DND-41 (cell line): ENCODE results near the gene LTA.

ENCODE experiments used
- ATAC-seq: fragments of 200-7000 bp; cut with Tn5 transposase; 3 replicates; pipeline ENCODE4 v1.9.1; 2021; ENCODE audit warnings: low read depth; ENCODE audit not compliant: insufficient read depth
- DNase-seq: peaks from one replicate; pipeline ENCODE4 v3.0.0-alpha.2; 2020
- H2AFZ ChIP-seq: 2 replicates; pipeline ENCODE4 v1.6.0; 2012; ENCODE audit warnings: low read depth, low read length
- H3K27ac ChIP-seq: 2 replicates; pipeline ENCODE4 v1.5.1; 2012; ENCODE audit warnings: low read length, inconsistent platforms
- H3K27me3 ChIP-seq: fragments of 200-600 bp; sonication (generic); 2 replicates; pipeline ENCODE4 v1.6.0; 2012; ENCODE audit warnings: low read length, mild to moderate bottlenecking, inconsistent platforms; ENCODE audit not compliant: insufficient read depth, poor library complexity
- H3K36me3 ChIP-seq: 2 replicates; pipeline ENCODE4 v1.5.1; 2012; ENCODE audit warnings: low read length, inconsistent platforms; ENCODE audit not compliant: insufficient read depth
- H3K4me1 ChIP-seq: 2 replicates; pipeline ENCODE4 v1.5.1; 2012; ENCODE audit warnings: mild to moderate bottlenecking, low read length; ENCODE audit not compliant: insufficient read depth
- H3K4me2 ChIP-seq: 2 replicates; pipeline ENCODE4 v1.6.0; 2012; ENCODE audit warnings: mild to moderate bottlenecking, moderate library complexity, low read length, inconsistent platforms; ENCODE audit not compliant: insufficient read depth
- H3K4me3 ChIP-seq, 2 experiments: fragments of 200-600 bp in 1 of 2; shearing (Covaris generic) in 1 of 2; 2 replicates each; pipeline ENCODE4 v1.5.1; 2012 to 2016; ENCODE audit warnings: inconsistent platforms in 2 of 2, low read length in 2 of 2, mild to moderate bottlenecking in 2 of 2, low read depth in 1 of 2, moderate library complexity in 1 of 2
- H3K79me2 ChIP-seq: 2 replicates; pipeline ENCODE4 v1.6.0; 2012; ENCODE audit warnings: low read length, inconsistent platforms; ENCODE audit not compliant: insufficient read depth
- H3K9ac ChIP-seq: 2 replicates; pipeline ENCODE4 v1.6.0; 2012; ENCODE audit warnings: low read depth, mild to moderate bottlenecking, inconsistent platforms, low read length, moderate library complexity
- H3K9me3 ChIP-seq: 2 replicates; pipeline ENCODE4 v1.5.1; 2012; ENCODE audit warnings: low read length, moderate library complexity, mild to moderate bottlenecking, inconsistent platforms; ENCODE audit not compliant: insufficient read depth, severe bottlenecking
- H4K20me1 ChIP-seq: 2 replicates; pipeline ENCODE4 v1.6.0; 2012; ENCODE audit warnings: low read length; ENCODE audit not compliant: insufficient read depth
- EZH2 ChIP-seq: IDR thresholded peaks from 3 replicates; pipeline ENCODE4 v1.6.1; 2012; ENCODE audit warnings: borderline replicate concordance, low read depth, mild to moderate bottlenecking, moderate library complexity, low read length, inconsistent platforms; ENCODE audit not compliant: severe bottlenecking
- TF ChIP-seq, protein P1 (sequence below): IDR thresholded peaks from 2 replicates; pipeline ENCODE4 v1.5.1; 2012; ENCODE audit warnings: borderline replicate concordance, low read length, moderate library complexity, mild to moderate bottlenecking; ENCODE audit not compliant: poor library complexity, severe bottlenecking; ENCODE audit errors: extremely low read depth

Gene LTA

GRCh38 chr6:31557443-31558317 is 14.4 kb upstream of the LTA start:
- no peak for DNase-seq
- peaks cover 9% of the 10 kb centered on the region for H3K79me2 ChIP-seq
- no peak for ATAC-seq
- no peaks in the 10 kb centered on the region; the same call in 1 of the 2 replicates for H3K4me1 ChIP-seq
- no peak overlapping the region for H2AFZ ChIP-seq
- H3K9me3 ChIP-seq, result no peaks in the 10 kb centered on the region
- no peak overlapping the region for H3K4me3 ChIP-seq
- no peak overlapping the region for H3K4me2 ChIP-seq
- H3K36me3 ChIP-seq, result peaks cover 54% of the 10 kb centered on the region
- H3K27me3 ChIP-seq, result no peaks in the 10 kb centered on the region
- no peak overlapping the region for H3K27ac ChIP-seq
- 0 out of 2 replicates have a peak, but pooled peaks cover 4% of the 10 kb centered on the region for H4K20me1 ChIP-seq
- no peak overlapping the region for H3K9ac ChIP-seq
- TF ChIP-seq EZH2, result no peak
- TF ChIP-seq, protein P1, sequence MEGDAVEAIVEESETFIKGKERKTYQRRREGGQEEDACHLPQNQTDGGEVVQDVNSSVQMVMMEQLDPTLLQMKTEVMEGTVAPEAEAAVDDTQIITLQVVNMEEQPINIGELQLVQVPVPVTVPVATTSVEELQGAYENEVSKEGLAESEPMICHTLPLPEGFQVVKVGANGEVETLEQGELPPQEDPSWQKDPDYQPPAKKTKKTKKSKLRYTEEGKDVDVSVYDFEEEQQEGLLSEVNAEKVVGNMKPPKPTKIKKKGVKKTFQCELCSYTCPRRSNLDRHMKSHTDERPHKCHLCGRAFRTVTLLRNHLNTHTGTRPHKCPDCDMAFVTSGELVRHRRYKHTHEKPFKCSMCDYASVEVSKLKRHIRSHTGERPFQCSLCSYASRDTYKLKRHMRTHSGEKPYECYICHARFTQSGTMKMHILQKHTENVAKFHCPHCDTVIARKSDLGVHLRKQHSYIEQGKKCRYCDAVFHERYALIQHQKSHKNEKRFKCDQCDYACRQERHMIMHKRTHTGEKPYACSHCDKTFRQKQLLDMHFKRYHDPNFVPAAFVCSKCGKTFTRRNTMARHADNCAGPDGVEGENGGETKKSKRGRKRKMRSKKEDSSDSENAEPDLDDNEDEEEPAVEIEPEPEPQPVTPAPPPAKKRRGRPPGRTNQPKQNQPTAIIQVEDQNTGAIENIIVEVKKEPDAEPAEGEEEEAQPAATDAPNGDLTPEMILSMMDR, result no peak

GRCh38 chr6:31558318-31558625 is 13.8 kb upstream of the LTA start:
- no peak overlapping the region for H3K27ac ChIP-seq
- H3K4me3 ChIP-seq, result no peak overlapping the region
- no peak overlapping the region for H3K9ac ChIP-seq

DNA sequence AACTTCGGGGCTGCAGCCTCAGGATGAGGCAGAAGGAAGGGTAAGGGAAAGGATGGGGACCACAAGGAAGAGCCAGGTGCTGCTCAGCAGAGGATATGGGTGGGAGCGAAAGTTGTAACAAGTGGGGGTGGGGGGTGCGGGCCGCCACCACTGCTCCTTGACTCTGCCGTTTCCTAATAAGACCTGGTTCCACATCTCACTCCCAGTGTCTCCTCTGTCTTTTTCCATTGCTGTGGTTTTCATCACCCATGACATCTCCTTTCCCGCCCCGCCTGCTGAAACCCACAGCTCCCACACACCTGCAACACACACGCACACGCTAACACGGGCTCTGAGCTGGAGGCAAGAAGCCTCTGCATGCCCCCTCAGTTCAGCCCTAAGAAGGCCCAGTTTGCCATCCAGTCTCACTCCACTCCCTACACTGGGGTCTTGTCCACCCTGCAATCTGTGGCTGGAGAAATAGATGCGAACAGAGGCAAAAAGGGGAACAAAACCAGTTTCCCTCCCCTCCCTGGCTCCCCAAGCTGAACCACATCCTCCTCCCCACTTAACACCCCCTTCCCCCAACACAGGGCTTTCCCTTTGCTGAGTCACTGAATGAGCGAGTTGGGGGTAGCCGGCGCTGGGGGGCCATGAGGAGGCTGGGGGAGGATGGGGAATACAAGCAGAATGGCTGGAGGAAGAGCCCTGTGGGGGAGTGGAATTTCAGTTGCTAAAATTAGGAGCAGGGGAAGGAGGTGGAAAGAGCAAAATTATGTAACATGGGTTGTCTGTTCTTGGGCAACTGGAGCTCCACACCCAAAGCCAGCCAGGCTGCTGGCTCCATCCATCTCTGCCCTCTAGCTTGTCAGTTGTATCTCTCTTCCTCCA is 13.2 kb upstream of the LTA start:
- DNase-seq (peak; percentile 64), ATAC-seq (peak; percentile 64)
- H4K20me1 ChIP-seq, result 0 out of 2 replicates have a peak, but pooled peaks cover 4% of the 10 kb centered on the region
- H2AFZ ChIP-seq, result no peak overlapping the region
- no peaks in the 10 kb centered on the region for H3K27me3 ChIP-seq
- peaks cover 9% of the 10 kb centered on the region for H3K79me2 ChIP-seq
- no peaks in the 10 kb centered on the region; the same call in 1 of the 2 replicates for H3K4me1 ChIP-seq
- no peak for TF ChIP-seq EZH2
- TF ChIP-seq, protein P1, result no peak
- H3K36me3 ChIP-seq, result peaks cover 54% of the 10 kb centered on the region
- no peak overlapping the region for H3K27ac ChIP-seq
- H3K4me2 ChIP-seq, result no peak overlapping the region
- no peak overlapping the region for H3K4me3 ChIP-seq
- no peak overlapping the region for H3K9ac ChIP-seq
- H3K9me3 ChIP-seq, result no peaks in the 10 kb centered on the region

More at GRCh38 chr6:31558318-31558625, 13.8 kb upstream of the LTA start:
- Histone ChIP-seq H3K4me1 (no peaks in the 10 kb centered on the region; the same call in 1 of the 2 replicates), H3K36me3 (peaks cover 54% of the 10 kb centered on the region), H3K27me3 (no peaks in the 10 kb centered on the region), H3K79me2 (peaks cover 9% of the 10 kb centered on the region), H3K4me2 (no peak overlapping the region), H2AFZ (no peak overlapping the region), H3K9me3 (no peaks in the 10 kb centered on the region), H4K20me1 (0 out of 2 replicates have a peak, but pooled peaks cover 4% of the 10 kb centered on the region)
- ATAC-seq (no peak), DNase-seq (no peak)
- TF ChIP-seq EZH2, result no peak
- TF ChIP-seq, protein P1, result no peak
